AG08395 (cell line): Measurements from ENCODE around the gene NR2F1-AS1.
"Not testable (repeated sequence)": the region's sequence is repeated elsewhere in the genome, so short reads cannot be mapped to it uniquely, and the experiment has no call there.

Source experiments
- DNase-seq: peaks from one replicate; pipeline ENCODE4 v3.0.0; 2012; ENCODE audit warnings: mixed read lengths, low spot score

The NR2F1-AS1 gene

GRCh38 chr5:93517828-93518227 lies 63.2 kb downstream of the NR2F1-AS1 start:
- DNase-seq: no peak

- no peak for DNase-seq
These were observed 67.7 kb downstream of the NR2F1-AS1 start for GRCh38 chr5:93513298-93513697.

GRCh38 chr5:93512799-93513198 lies 68.2 kb downstream of the NR2F1-AS1 start:
- peak; percentile 49 for DNase-seq

- DNase-seq: no peak
These were observed 69.6 kb downstream of the NR2F1-AS1 start for GRCh38 chr5:93511445-93511844.

- DNase-seq: no peak
These were observed 70.2 kb downstream of the NR2F1-AS1 start for GRCh38 chr5:93510626-93511380.

- not testable (repeated sequence) for DNase-seq
These were observed 75.5 kb downstream of the NR2F1-AS1 start for GRCh38 chr5:93505553-93505952.

- peak; percentile 88 for DNase-seq
These were observed 77.4 kb downstream of the NR2F1-AS1 start for GRCh38 chr5:93503598-93504067.

- no peak for DNase-seq
These were observed 83.9 kb downstream of the NR2F1-AS1 start for GRCh38 chr5:93497096-93497495.

- no peak for DNase-seq
These were observed 101.0 kb downstream of the NR2F1-AS1 start for GRCh38 chr5:93479982-93480509.

GRCh38 chr5:93477816-93478215 lies 103.2 kb downstream of the NR2F1-AS1 start:
- no peak for DNase-seq

GRCh38 chr5:93476251-93476742 lies 104.7 kb downstream of the NR2F1-AS1 start:
- DNase-seq: no peak

GRCh38 chr5:93462916-93463315 lies 118.1 kb downstream of the NR2F1-AS1 start:
- DNase-seq: no peak

- DNase-seq: peak; percentile 13
These were observed 119.3 kb downstream of the NR2F1-AS1 start for GRCh38 chr5:93461756-93462155.

GRCh38 chr5:93460286-93460685 lies 120.7 kb downstream of the NR2F1-AS1 start:
- DNase-seq: no peak

- DNase-seq: not testable (repeated sequence)
These were observed 124.2 kb downstream of the NR2F1-AS1 start for GRCh38 chr5:93456796-93457195.

GRCh38 chr5:93454896-93455295 lies 126.1 kb downstream of the NR2F1-AS1 start:
- DNase-seq: no peak

- DNase-seq: no peak
These were observed 128.8 kb downstream of the NR2F1-AS1 start for GRCh38 chr5:93452255-93452654.

- no peak for DNase-seq
These were observed 142.9 kb downstream of the NR2F1-AS1 start for GRCh38 chr5:93438124-93438523.

GRCh38 chr5:93436083-93436482 lies 144.9 kb downstream of the NR2F1-AS1 start:
- DNase-seq: no peak

GRCh38 chr5:93433422-93433821 lies 147.6 kb downstream of the NR2F1-AS1 start:
- peak; percentile 17 for DNase-seq

- DNase-seq: no peak
These were observed 149.8 kb downstream of the NR2F1-AS1 start for GRCh38 chr5:93431250-93431649.

GRCh38 chr5:93430673-93431199 lies 150.3 kb downstream of the NR2F1-AS1 start:
- no peak for DNase-seq

GRCh38 chr5:93430118-93430517 lies 150.9 kb downstream of the NR2F1-AS1 start:
- DNase-seq: no peak
